ENCODE results near the gene LINGO1. TPM values are rescaled to one million over a fixed set of nuclear protein-coding genes. Genes with fewer than 3 reads are reported as not detected.

The LINGO1 gene
- polyA plus RNA-seq, 3 donors = not detected

DNA sequence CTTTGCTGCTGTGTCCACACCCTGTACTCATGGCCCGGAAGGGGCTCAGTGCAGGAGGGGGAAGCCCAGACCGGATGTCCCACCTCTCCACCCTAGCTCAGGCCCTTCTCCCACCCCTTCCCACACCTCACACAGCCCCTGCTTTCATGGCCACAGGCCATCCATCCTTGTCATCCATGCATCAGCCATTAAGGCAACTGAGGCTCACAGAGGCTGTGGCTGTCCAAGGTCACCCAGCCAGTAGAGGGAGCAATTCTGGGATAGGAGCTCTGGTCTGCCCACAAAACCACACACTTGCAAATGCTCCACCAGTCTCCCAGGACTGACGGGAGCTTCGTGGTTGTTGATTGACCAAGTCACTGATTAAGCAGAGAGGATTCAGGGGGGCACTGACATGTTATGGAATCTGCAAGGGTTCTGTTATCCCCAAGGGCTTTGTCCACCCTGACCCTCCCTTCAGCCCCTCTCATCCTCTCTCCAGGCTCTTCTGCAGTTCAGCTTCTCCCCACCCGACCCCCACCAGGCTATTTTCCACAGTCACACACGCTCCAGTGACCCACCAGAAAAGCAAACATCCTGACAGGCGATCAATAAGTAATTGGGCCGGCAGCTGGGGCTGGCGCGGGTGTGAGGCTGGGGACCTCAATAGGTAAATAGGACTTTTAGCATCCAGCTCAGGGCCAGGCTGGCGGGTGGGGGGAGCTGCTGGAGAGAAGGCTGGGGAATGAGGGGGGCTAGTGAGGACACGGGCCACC is 15.1 kb downstream of the LINGO1 start:
- H3K27ac Mint-ChIP-seq = peak overlapping the region in 1 of 7 donors; percentile 68
- Histone ChIP-seq H3K27me3 (ENCODE audit: control insufficient read depth in 2 of 2, insufficient read depth in 2 of 2, low read length in 2 of 2) (no peaks in the 10 kb centered on the region), H3K9ac (ENCODE audit: insufficient read depth, low read length, poor library complexity, severe bottlenecking) (no peak overlapping the region), H3K4me1 (ENCODE audit: control insufficient read depth in 1 of 2, insufficient read depth in 2 of 2, low read length in 2 of 2) (no peaks in the 10 kb centered on the region), H3K4me3 (replicated peaks in 1 of 3; ENCODE audit: low read depth in 2 of 3, low read length in 3 of 3) (no peak overlapping the region), H3K9me3 (replicated peaks in 1 of 2; ENCODE audit: control insufficient read depth in 1 of 2, insufficient read depth in 1 of 2, low read length in 2 of 2) (no peaks in the 10 kb centered on the region), H3K36me3 (replicated peaks in 1 of 2; ENCODE audit: control insufficient read depth in 1 of 2, insufficient read depth in 2 of 2, low read length in 2 of 2) (no peaks in the 10 kb centered on the region), H3K4me2 (replicated peaks; ENCODE audit: extremely low read depth, low read length, poor library complexity, severe bottlenecking) (no peak overlapping the region), H2AFZ (ENCODE audit: insufficient read depth, low read depth, low read length, poor library complexity, severe bottlenecking) (no peak overlapping the region), H3K27ac (ENCODE audit: low read depth in 1 of 2, low read length in 2 of 2) (no peak overlapping the region), H3K79me2 (ENCODE audit: insufficient read depth, low read length) (no peaks in the 10 kb centered on the region), H4K20me1 (ENCODE audit: insufficient read depth, low read length) (no peaks in the 10 kb centered on the region)
- H3K4me3 Mint-ChIP-seq = no peak overlapping the region
- WGBS (ENCODE audit: insufficient coverage) = 95% methylated on average over 4 of the region's 12 CpGs
- TF ChIP-seq, protein P1, sequence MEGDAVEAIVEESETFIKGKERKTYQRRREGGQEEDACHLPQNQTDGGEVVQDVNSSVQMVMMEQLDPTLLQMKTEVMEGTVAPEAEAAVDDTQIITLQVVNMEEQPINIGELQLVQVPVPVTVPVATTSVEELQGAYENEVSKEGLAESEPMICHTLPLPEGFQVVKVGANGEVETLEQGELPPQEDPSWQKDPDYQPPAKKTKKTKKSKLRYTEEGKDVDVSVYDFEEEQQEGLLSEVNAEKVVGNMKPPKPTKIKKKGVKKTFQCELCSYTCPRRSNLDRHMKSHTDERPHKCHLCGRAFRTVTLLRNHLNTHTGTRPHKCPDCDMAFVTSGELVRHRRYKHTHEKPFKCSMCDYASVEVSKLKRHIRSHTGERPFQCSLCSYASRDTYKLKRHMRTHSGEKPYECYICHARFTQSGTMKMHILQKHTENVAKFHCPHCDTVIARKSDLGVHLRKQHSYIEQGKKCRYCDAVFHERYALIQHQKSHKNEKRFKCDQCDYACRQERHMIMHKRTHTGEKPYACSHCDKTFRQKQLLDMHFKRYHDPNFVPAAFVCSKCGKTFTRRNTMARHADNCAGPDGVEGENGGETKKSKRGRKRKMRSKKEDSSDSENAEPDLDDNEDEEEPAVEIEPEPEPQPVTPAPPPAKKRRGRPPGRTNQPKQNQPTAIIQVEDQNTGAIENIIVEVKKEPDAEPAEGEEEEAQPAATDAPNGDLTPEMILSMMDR (IDR thresholded peaks at IDR 0.05) = peak; percentile 32
- intact Hi-C loops (cut with micrococcal nuclease) = no loop called here
- H3K9me3 Mint-ChIP-seq = peaks cover 0 to 5% (median 0%) of the 10 kb centered on the region in 7 donors
- H3K4me1 Mint-ChIP-seq = no peaks in the 10 kb centered on the region
- no peaks in the 10 kb centered on the region for H3K36me3 Mint-ChIP-seq
- peaks cover 0 to 4% (median 3%) of the 10 kb centered on the region in 3 donors for H3K27me3 Mint-ChIP-seq (ENCODE audit: low read depth in 3 of 3)
- DNase-seq = no peak

DNA sequence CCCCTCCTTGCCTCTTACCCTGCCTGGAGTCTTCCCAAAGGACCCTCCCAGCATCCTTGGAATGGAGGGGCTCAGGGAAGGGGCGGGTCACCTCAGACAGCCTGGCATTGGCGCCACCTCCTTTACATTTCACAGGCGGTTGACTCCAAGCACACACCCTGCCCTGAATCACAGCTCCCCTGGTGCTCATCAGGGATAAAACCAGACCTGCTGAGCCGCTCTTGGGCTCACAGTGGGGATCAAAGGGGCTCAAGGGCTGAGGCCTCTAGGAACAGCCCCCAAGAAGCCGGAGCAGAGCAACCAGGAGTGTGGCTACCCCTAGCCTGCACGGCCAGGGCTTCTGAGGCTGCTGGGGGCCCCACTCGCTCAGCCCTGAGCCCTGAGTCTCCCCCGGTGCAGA is 16.6 kb downstream of the LINGO1 start:
- no peak overlapping the region for H3K9ac ChIP-seq (ENCODE audit: insufficient read depth, low read length, poor library complexity, severe bottlenecking)

More for the DNA sequence above, 16.6 kb downstream of the LINGO1 start:
- Histone ChIP-seq H4K20me1 (ENCODE audit: insufficient read depth, low read length) (no peaks in the 10 kb centered on the region), H3K4me1 (ENCODE audit: control insufficient read depth in 1 of 2, insufficient read depth in 2 of 2, low read length in 2 of 2) (no peaks in the 10 kb centered on the region), H2AFZ (ENCODE audit: insufficient read depth, low read depth, low read length, poor library complexity, severe bottlenecking) (no peak overlapping the region), H3K79me2 (ENCODE audit: insufficient read depth, low read length) (no peaks in the 10 kb centered on the region), H3K27ac (ENCODE audit: low read depth in 1 of 2, low read length in 2 of 2) (no peak overlapping the region), H3K4me3 (replicated peaks in 1 of 3; ENCODE audit: low read depth in 2 of 3, low read length in 3 of 3) (no peak overlapping the region), H3K4me2 (replicated peaks; ENCODE audit: extremely low read depth, low read length, poor library complexity, severe bottlenecking) (no peak overlapping the region), H3K9me3 (replicated peaks in 1 of 2; ENCODE audit: control insufficient read depth in 1 of 2, insufficient read depth in 1 of 2, low read length in 2 of 2) (no peaks in the 10 kb centered on the region), H3K36me3 (replicated peaks in 1 of 2; ENCODE audit: control insufficient read depth in 1 of 2, insufficient read depth in 2 of 2, low read length in 2 of 2) (no peaks in the 10 kb centered on the region), H3K27me3 (ENCODE audit: control insufficient read depth in 2 of 2, insufficient read depth in 2 of 2, low read length in 2 of 2) (no peaks in the 10 kb centered on the region)
- 88% methylated on average over 6 of the region's 8 CpGs for WGBS (ENCODE audit: insufficient coverage)
- intact Hi-C loops (cut with micrococcal nuclease) = no loop called here
- DNase-seq = no peak
- Mint-ChIP-seq H3K27me3 (ENCODE audit: low read depth in 3 of 3) (peaks cover 2 to 4% (median 2%) of the 10 kb centered on the region in 3 donors), H3K36me3 (no peaks in the 10 kb centered on the region), H3K4me1 (no peaks in the 10 kb centered on the region), H3K9me3 (peaks cover 0 to 5% (median 0%) of the 10 kb centered on the region in 7 donors), H3K4me3 (no peak overlapping the region), H3K27ac (no peak overlapping the region)
- TF ChIP-seq, protein P1 (IDR thresholded peaks at IDR 0.05) = no peak

Measured in CD14-positive monocyte (primary cell).